Measurements from ENCODE around the gene ILF3. TPM values are rescaled to one million over a fixed set of nuclear protein-coding genes. Genes with fewer than 3 reads are reported as not detected.

ILF3 gene
- total and polyA plus RNA-seq, 2 of the 13 experiments (the other 11 are each of a cell fraction or from before 2014, with no cell fraction given) = 120 to 173 TPM

DNA sequence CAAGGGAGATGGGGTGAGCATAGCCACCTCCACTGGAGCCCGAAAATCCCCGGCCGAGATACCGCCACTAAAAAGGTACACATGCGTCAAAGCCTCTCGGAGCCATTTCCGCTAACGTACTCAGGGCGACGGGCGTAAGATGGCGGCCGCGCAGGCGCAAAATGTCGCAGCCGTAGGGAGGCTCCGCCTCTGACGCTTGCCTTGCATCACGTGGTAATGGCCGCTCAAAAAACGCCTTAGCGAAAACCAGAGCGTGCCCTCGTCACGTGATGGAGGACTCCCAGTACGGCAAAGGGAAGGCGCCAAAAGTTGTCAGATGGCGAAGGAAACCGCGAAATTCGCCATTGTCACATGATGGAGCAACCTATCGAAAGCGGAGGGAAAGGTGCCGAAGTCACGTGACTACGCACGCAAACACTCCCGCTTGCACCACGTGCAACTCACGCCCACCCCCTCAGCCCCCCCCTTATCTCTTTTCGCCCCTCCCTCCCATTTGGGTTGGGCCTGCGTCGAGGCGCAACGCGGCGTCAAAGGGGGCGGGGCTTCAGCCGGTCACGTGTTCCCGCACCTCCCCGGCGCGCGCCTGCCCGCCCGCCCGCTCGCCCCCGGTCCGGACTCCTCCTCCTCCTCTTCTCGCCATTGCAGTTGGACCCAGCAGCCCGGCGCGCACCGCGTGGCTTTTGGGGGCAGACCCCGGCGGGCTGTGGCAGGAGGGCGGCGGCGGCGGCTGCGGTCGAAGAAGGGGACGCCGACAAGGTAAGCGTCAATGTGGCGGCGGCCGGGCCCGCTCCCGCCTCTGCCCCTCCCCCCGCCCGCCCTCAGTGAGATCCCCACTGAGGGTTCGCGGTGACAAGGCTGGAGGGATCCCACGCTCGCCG, at the start of gene ILF3 (continued):
- TF ChIP-seq, protein P1, sequence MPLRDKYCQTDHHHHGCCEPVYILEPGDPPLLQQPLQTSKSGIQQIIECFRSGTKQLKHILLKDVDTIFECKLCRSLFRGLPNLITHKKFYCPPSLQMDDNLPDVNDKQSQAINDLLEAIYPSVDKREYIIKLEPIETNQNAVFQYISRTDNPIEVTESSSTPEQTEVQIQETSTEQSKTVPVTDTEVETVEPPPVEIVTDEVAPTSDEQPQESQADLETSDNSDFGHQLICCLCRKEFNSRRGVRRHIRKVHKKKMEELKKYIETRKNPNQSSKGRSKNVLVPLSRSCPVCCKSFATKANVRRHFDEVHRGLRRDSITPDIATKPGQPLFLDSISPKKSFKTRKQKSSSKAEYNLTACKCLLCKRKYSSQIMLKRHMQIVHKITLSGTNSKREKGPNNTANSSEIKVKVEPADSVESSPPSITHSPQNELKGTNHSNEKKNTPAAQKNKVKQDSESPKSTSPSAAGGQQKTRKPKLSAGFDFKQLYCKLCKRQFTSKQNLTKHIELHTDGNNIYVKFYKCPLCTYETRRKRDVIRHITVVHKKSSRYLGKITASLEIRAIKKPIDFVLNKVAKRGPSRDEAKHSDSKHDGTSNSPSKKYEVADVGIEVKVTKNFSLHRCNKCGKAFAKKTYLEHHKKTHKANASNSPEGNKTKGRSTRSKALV (CRISPR knock-in tag; IDR thresholded peaks at IDR 0.05) = no peak
- no peak for TF ChIP-seq ZNF556 (CRISPR knock-in tag; IDR thresholded peaks at IDR 0.05; ENCODE audit: borderline replicate concordance)
- TF ChIP-seq ZNF382 (CRISPR knock-in tag; IDR thresholded peaks at IDR 0.05; ENCODE audit: borderline replicate concordance) = no peak
- TF ChIP-seq RAD21 (CRISPR knock-in tag; IDR thresholded peaks at IDR 0.05) = 0 out of 2 replicates have a peak, but pooled peaks have one; percentile 9
- TF ChIP-seq KMT2B (CRISPR knock-in tag; IDR thresholded peaks at IDR 0.05) = peak; percentile 77
- 0 out of 2 replicates have a peak, but pooled peaks have one; percentile 24 for TF ChIP-seq HHEX (CRISPR knock-in tag; IDR thresholded peaks at IDR 0.05)
- TF ChIP-seq, protein P2, sequence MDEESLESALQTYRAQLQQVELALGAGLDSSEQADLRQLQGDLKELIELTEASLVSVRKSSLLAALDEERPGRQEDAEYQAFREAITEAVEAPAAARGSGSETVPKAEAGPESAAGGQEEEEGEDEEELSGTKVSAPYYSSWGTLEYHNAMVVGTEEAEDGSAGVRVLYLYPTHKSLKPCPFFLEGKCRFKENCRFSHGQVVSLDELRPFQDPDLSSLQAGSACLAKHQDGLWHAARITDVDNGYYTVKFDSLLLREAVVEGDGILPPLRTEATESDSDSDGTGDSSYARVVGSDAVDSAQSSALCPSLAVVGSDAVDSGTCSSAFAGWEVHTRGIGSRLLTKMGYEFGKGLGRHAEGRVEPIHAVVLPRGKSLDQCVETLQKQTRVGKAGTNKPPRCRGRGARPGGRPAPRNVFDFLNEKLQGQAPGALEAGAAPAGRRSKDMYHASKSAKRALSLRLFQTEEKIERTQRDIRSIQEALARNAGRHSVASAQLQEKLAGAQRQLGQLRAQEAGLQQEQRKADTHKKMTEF (CRISPR knock-in tag; IDR thresholded peaks at IDR 0.05) = peak; percentile 95
- TF ChIP-seq ZNF292 (CRISPR knock-in tag; IDR thresholded peaks at IDR 0.05; ENCODE audit: borderline replicate concordance, low read depth) = no peak
- TF ChIP-seq ZNF232 (CRISPR knock-in tag; IDR thresholded peaks at IDR 0.05; ENCODE audit: borderline replicate concordance) = peak; percentile 83; the same call in 1 of the 2 replicates
- no peak for TF ChIP-seq RCOR2 (CRISPR knock-in tag; IDR thresholded peaks at IDR 0.05)
- TF ChIP-seq KDM4B (CRISPR knock-in tag; IDR thresholded peaks at IDR 0.05) = peak; percentile 77; the same call in 1 of the 2 replicates
- TF ChIP-seq ZC3H13 (CRISPR knock-in tag; IDR thresholded peaks at IDR 0.05) = no peak; the same call in 1 of the 2 replicates
- TF ChIP-seq MAFG (CRISPR knock-in tag; IDR thresholded peaks at IDR 0.05) = no peak
- TF ChIP-seq CEBPG (CRISPR knock-in tag; IDR thresholded peaks at IDR 0.05) = peak; percentile 76
- no peak for TF ChIP-seq STAT5B (CRISPR knock-in tag; IDR thresholded peaks at IDR 0.05)
- peak in 1 of 2 experiments; percentile 98; a peak in 2 of 4 replicates for TF ChIP-seq KLF16 (CRISPR knock-in tag; IDR thresholded peaks at IDR 0.05)
- TF ChIP-seq, protein P3, sequence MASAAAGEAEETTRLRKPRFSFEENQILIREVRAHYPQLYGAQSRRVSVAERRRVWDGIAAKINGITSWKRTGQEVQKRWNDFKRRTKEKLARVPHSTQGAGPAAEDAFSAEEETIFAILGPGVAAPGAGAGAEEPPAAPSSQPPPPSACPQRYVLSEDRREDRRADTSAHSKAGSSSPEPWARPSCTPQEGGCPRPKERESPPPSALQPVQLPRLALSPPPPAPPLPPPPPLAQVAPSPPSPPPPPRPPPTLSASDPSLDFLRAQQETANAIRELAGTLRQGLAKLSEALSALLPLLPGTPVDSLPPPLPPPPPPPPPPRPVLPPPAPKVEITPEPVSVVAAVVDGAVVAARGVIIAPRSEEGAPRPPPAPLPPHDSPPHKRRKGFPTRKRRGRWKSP (CRISPR knock-in tag; IDR thresholded peaks at IDR 0.05) = peak; percentile 89; the same call in 1 of the 2 replicates
- 0 out of 2 replicates have a peak, but pooled peaks have one; percentile 51 for TF ChIP-seq NFE2L1 (CRISPR knock-in tag; IDR thresholded peaks at IDR 0.05; ENCODE audit: borderline replicate concordance)
- peak; percentile 61; the same call in 1 of the 2 replicates for TF ChIP-seq MED13 (CRISPR knock-in tag; IDR thresholded peaks at IDR 0.05)
- TF ChIP-seq, protein P4, sequence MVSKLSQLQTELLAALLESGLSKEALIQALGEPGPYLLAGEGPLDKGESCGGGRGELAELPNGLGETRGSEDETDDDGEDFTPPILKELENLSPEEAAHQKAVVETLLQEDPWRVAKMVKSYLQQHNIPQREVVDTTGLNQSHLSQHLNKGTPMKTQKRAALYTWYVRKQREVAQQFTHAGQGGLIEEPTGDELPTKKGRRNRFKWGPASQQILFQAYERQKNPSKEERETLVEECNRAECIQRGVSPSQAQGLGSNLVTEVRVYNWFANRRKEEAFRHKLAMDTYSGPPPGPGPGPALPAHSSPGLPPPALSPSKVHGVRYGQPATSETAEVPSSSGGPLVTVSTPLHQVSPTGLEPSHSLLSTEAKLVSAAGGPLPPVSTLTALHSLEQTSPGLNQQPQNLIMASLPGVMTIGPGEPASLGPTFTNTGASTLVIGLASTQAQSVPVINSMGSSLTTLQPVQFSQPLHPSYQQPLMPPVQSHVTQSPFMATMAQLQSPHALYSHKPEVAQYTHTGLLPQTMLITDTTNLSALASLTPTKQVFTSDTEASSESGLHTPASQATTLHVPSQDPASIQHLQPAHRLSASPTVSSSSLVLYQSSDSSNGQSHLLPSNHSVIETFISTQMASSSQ (IDR thresholded peaks at IDR 0.05; ENCODE audit: low read depth) = no peak
- TF ChIP-seq, protein P4 (CRISPR knock-in tag; IDR thresholded peaks at IDR 0.05; ENCODE audit: borderline replicate concordance) = peak; percentile 86; the same call in 1 of the 2 replicates

Data from HepG2 (cell line).